GM21515 (cell line): ENCODE data around the gene DSTYK.
"Not testable (repeated sequence)": the region's sequence is repeated elsewhere in the genome, so short reads cannot be mapped to it uniquely, and the experiment has no call there.

ENCODE experiments used
- ATAC-seq: cut with Tn5 transposase; IDR thresholded peaks from one replicate; pipeline ENCODE4 v1.9.1; 2021; ENCODE audit not compliant: unreplicated experiment

The DSTYK gene

DNA sequence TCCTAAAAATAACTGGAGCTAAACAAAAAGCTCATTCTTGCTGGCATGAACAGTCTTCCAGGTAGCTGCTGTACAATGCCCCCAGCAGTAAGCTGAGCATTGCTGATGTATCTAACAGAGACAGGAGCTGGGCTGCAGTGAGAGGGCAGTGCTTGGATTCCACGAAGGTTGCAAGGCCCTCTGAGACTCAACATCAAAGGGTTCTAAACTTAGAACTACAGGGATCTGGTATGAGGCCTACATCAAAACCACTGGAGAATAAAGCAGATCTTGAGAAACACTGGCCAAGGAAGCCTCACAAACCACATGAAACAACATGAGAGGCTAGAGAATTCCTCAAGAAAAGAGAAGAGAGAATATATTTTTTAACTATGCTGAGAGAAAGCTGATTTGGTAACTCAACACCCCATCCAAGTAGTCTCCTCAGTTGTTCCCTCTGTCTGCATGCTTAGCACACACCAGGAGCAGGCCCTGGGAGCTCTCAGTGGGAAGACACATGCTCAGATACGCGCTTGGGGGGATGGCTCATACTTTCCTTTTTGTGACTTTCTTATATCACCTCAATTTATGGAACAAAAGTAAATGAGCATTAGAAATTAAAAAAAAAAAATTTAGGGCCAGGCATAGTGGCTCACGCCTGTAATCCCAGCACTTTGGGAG, 27.7 kb downstream of the DSTYK start:
- no peak for ATAC-seq

DNA sequence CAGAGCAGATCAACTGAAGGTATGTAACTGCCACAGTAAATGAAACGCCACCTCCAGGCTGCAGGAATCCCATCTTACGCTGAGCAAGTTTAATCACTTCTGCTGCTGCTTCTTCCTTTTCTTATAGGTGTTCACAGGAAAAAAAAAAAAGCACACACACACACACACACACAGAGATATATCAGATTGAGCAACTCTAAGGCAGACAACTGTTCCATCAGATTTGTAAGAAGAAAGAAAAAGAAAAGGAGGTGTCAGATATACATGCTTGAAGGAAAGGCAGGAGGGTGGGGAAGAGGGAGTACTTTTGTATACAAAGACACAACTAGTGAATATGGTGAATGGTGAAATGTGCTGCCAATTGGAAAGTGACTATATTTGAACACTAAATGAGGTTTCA, 28.6 kb downstream of the DSTYK start:
- no peak for ATAC-seq

DNA sequence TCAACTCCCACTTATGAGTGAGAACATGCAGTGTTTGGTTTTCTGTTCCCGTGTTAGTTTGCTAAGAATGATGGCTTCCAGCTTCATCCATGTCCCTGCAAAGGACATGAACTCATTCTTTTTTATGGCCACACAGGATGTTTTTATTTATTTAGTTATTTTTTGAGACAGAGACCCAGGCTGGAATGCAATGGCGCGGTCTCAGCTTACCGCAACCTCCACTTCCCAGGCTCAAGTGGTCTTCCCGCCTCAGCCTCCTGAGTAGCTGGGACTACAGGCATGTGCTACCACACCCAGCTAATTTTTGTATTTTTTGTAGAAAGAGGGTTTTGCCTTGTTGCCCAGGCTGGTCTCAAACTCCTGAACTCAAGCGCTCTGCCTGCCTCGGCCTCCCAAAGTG, 31.2 kb downstream of the DSTYK start:
- ATAC-seq, result not testable (repeated sequence)

DNA sequence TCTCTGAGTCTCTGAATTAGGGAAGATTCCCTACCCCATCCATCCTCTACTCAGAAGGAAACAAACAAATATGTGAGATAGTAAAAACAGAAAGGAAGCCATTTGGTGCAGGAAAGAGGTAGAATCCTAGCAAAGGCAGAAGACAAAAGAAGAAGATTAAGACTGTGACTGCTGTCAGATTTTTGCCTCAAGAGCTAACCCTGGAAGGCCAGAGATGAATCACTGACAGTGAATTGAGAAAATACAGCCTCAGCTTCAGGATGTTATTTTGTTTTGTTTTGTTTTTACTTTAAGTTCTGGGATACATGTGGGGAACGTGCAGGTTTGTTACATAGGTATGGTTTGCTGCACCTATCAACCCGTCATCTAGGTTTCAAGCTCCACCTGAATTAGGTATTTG, 31.7 kb downstream of the DSTYK start:
- no peak for ATAC-seq

DNA sequence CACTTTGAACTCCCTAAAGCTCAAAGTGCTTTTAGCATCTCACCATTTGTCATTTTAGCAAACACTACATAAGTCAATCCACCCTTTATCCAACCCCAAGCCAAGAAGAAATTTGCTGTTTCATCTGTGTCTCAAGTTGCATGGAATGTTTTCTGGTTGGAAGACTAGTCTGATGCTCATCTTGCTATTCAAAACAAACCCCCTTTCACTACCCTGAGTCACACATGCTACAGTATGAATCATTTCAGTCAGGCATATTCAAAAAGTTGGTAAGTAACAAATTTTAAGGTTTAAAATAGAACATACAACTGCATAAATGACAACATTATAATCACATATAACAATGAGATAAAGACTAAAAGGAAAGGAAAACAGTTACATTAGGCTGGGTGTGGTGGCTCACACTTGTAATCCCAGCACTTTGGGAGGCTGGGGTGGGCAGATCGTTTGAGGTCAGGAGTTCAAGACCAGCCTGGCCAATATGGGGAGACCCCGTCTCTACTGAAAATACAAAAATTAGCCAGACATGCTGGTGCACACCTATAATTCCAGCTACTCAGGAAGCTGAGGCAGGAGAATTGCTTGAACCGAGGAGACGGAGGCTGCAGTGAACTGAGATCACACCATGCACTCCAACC, 38.7 kb downstream of the DSTYK start:
- ATAC-seq, result no peak

DNA sequence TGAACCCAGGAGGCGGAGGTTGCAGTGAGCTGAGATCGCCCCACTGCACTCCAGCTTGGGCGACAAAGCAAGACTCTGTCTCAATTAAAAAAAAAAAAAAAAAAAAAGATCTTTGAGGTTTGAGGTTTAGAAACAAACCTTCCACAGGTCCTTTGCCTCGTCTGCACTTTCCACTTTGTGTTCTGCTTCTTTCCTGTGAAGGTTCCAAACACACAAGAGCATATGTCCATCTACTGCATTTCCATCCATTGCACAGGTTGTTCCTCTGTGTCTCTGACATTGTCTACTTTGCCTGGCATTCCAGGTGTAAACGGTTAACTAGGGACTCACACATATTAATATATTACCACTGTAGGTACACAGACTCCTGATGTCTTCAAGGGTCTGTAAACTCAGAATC, 40.1 kb downstream of the DSTYK start:
- no peak for ATAC-seq

DNA sequence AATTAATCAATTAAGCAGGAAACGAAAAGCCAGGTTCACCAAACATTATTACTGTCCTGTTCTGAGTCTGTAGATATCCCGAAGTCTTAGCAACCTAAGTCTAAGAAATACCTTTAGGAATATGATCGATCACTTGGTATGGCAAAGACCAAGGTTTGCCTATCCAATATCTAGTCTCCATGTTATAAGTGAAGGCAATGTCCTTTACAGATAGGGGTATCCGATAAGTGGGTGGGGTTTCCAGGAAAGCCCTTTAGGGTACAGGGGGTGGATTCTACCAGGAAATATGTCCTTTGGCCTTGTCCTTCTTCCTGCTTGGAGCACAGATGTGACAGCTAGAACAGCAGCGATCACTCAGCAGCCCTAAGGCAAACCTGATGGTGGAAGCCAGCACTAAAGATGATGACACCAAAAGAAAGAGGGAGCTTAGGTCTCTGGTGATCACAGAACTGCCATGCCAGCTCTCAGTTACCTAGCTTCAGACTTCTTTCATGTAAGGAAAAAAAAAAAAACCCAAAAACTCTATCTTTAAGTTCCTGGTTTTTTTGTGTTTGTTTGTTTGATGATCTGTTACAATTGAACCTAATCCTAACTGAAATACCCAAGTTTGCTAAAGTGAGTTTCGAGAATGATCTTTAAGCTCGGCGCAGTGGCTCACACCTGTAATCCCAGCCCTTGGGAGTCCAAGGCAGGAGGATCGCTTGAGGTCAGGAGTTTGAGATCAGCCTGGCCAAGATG, 40.8 kb downstream of the DSTYK start:
- no peak for ATAC-seq

DNA sequence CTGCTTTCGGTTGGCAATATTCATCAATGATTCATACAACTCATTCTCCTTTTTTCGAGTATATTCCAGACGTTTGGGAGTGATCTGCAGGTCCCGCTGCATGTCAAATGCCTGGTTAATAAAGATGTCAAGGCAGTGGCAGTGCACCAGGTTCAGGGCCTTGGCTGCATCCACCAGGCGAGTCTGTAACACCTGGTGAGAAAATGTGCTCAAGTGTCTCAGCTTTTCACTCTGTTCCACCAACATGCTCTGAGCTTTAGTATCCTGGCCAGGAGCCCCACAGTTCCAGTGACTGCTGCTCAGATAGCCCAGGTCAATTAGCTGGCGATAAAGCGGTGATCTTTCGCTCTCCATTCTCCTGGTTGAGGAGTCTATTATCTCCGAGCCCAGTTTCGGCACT, 42.3 kb downstream of the DSTYK start:
- no peak for ATAC-seq

DNA sequence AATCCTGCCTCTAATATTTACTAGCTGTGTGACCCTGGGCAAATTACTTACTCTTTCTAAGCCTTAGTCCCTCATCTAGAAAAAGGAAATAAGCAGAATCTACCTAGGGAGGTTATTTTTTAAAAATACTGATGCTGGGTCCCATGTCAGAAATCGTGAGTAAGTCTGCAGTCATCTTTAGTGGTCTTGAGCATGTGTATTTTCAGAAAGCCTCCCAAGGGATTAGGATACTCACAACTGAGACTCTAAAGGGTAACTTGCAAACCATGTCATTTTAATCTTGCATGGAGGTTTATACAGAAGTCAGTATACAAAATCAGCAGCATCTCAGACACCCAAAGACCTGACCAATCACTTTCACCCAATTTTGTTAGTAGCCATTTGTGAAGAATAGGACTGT, 43.2 kb downstream of the DSTYK start:
- ATAC-seq, result no peak

DNA sequence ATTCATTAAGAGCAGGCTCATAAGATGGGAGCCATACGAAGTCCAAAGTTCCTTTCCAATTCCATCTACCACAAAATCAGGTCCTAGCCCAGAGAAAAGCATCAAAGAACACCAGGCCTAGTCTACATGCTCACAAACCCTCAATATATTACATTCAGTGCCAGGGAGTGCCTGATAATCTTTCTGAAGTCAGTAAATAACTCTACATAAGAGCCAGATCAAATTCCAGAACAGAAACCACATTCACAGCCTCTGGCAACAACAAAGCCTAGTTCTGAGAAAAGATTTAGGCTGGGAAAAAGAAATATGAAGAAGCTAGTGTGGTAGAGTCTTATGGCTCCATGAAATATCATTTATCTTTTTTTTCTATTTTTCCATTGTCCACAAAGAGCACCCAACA, 49.2 kb downstream of the DSTYK start:
- no peak for ATAC-seq

DNA sequence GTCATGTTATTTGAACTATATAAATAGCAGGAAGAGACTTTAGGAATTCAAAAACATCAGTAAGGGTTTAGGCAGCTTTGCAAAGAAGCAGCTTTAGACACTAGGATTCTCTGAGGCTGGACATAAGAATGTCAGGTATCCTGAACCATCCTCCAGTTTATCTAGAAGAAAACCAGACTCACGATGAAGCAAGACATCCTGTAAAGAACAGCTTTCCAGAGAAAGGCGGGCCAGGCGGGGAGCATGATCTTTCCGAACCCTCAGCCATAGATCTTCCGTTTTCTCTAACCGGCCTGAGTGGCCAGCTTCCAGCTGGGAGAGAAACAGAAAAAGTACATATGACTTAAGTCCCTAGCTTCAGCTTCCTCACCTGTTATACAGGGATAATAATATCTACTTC, 50.4 kb downstream of the DSTYK start:
- ATAC-seq, result no peak

DNA sequence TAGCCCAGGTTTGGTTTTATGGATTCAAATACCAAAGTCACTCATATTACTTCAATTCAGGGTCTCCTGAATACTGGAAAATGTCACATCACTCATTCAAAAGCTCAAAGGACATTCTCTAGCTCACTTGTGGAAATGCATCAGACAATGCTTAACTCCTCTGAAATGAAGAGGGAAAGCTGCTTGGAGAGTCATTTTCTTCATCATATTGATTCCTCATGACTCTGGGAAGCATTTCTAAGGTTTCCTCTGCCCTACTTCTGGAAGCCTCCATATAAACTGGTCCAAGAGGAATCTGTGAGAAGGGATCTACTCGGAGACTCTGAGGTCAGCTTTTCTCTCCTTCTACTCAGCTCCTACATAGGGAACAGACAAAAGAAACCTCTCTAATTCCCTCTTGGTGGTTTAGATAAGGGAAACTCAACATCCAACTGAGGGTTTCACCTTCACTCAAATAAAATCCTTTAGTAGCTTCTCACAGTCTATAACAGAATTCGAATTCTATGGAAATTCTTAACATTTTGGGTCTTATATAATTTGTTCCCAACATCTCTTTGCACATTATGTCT, 53.4 kb downstream of the DSTYK start:
- ATAC-seq, result no peak

DNA sequence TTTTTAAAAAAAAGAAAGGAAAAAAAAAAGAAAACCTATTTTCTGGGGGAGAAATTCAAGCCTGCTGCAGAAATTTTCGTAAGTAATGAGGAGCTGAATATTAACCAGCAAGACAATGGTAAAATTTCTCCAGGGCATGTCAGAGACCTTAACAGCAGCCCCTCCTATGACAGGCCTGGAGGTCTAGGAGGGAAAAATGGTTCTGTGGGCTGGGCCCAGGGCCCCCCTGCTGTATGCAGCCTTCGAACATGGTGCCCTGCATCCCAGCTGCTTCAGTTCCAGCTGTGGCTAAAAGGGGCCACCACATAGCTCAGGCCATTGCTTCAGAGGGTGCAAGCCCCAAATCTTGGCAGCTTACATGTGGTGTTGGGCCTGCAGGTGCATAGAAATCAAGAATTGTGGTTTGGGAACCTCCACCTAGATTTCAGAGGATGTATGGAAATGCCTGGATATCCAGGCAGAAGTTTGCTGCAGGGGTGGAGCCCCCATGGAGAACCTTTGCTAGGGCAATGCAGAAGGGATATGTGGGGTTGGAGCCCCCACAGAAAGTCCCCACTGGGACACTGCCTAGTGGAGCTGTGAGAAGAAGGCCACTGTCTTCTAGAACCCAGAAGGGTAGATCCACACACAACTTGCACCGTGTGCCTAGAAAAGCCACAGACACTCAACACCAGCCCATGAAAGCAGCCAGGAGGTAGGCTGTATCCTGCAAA, 55.7 kb downstream of the DSTYK start:
- not testable (repeated sequence) for ATAC-seq

DNA sequence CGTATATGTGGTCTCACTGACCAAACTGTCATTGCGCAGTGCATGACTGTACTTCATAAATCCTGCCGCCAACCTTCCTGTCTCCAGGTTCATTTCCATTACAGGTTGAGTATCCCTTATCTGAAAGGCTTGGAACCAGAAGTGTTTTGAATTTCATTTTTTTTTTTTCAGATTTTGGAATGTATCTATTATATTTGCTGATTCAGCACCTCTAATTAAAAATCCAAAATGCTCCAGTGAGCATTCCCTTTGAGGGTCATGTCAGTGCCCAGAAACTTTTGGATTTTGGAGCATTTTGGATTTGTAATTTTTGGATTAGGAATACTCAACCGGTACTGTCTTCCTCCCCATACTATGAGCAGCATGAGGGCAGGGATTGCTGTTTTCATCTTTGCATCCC, 59.0 kb downstream of the DSTYK start:
- no peak for ATAC-seq

DNA sequence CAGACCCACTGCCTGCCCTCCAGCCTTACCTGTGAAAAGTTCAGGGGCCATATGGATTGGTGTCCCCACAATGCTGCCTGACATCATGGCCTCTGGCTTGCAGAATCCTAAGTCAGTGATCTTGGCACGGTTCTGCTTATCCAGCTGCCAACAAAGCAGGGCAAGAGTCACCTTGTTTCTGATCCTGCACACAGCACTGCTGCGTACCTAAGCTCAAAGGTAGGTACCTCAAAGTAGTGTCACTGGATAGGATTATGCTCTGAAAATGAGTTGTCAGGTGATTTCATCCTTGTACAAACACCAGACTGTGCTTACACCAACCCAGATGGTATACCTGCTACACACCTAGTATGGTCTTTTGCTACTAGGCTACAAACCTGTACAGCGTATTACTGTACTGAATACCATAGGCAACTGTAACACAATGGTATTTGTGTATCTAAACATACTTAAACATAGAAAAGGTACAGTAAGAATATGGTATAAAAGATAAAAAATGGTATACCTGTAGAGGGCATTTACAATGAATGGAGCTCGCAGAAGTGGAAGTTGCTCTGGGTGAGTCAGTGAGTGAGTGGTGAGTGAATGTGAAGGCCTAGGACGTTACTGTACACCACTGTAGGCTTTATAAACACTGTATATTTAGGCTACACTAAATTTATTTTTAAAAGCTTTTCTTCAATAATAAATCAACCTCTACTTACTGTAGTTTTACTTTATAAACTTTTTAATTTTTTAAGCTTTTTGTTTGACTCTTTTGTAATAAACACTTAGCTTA, 60.7 kb downstream of the DSTYK start:
- ATAC-seq, result no peak

DNA sequence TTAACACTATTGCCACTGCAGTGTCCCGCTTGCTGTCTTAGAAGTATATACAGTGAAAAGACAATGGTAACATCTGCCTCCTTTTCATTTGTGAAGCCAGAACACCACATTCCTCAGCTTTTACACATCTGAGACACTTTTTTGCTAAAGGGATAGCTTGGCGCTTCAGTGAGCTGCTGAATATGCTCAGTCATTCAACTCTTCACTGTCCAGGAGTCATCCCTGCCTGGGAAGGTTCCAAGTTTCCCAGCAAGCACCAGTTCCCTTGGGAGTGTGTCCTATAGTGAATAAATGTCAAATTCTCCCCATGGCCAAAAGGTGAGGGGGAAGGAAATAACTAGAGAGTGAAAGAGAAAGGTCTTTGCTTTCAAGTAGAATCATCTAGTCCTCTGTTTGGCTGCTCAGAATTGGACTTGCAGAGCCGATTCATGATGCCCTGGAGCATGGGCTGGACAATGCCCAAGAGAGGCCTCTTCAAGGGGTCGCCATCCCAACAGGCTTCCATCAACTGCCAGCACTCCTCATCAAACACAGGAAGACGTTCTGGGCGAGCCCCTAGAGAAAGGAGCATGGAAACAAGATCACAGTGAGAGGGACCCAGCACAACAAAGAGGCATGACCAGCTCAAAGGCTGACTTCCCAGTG, 64.2 kb downstream of the DSTYK start:
- ATAC-seq, result no peak

DNA sequence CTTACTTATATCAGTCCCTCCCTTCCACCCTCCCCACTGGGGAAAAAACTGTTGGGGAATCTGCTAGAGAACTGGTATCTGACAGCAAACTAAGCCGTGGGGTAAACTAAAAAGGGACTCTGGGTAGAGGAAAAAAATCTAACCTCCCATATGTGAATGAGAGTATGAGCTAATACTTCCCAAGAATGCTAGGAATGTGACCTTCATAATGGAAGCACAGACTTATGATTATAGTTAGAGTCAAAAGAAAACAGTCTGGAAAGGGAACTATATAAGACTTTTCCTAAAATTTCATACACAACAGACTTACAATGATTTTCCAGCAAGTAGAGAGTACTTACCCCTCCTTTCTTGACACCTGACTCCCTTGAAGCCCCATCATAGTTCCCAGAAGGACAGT, 66.8 kb downstream of the DSTYK start:
- no peak for ATAC-seq

DNA sequence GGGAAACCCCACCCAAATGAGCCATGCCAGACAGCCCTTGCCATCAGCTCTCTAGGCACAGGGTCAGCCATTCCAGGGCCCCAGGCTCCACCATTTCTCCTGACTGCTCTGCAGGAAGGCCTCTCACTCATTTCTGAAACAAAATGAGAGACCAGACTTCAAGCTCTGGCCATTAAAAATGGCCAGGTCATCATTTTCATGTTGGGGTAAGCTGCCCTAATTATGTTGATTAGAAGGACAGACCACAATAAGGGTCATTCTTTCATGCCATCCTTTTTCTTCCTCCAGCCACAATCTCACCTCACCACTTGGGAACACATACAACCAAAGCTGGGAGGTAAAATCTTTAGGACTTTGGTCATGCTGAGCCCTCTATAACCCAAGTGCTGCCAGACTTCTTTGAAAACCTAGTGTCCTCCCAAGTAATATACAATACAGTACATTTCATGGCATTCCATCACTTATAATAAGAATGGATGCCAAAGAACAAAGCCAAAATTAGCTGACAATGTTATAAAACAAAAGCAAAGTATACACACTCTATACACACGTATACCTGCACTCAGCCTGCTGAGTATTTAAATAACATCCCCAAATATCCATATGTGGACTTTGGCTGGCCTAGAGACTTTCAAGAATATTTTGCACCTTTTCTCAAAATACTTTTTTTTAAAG, 67.3 kb downstream of the DSTYK start:
- no peak for ATAC-seq

DNA sequence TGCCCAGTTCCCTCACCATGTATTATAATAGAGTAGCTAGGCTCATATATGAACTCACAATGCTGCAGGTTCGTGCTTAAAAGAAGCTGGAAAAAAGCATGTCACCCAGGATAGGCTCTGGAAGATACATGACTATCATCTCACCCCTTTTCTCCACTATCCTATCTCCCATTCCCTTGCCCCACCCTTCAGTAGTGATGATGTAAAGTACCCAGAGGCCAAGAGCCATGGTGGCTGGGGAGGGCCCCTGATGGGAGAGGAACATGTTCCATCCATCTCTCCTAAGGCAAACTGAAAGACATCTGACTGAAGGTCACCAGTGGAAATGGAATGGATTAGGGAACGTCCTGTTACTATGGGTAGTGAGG, 69.4 kb downstream of the DSTYK start:
- ATAC-seq, result no peak
